ENCODE data around the gene TRPC6. TPM values are rescaled to one million over a fixed set of nuclear protein-coding genes. Genes with fewer than 3 reads are reported as not detected.

The TRPC6 gene
- total RNA-seq, 3 donors from 2014 or later: 4.3 to 10.7 (median 6.2) TPM

DNA sequence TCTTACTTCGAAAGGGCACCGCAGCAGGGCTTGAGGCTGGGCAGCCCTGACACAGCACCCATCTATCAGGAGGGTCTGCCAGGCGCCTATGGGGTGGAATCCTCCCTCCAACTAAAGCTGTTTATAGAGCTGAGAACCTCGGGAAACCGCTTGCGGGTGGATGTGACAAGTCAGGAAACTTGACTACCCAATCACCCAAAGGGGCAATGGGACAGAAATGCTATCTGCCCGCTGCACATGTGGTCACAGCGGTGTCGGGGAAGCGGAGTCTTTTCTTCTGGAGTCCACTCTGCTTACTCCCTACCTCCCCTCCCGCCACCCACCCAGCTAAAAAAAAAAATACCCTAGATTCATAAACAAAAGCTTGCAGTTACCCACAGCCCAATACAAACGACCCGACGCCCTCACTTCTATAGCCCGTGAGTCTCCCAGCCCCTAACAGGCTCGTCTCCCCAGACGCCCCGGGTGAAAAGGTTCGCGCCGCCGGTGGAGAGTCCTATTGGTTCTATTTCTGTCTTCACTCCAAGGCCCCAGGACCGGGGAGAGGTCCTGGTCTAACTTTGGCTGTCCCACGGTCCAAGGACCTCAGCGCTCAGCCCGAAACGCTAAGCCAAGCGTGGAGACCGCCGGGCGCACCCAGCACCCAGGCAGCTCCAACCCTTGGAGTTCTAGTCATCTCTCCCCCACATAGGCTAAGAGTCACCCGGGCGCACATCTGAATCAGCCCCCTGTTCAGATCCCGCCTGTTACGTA is 1.4 kb downstream of the TRPC6 start:
- H3K27me3 ChIP-seq: peaks cover 0 to 13% of the 10 kb centered on the region in 2 donors
- intact Hi-C loops (cut with DNase I; ENCODE audit: low total_unique reads): no loop called here
- H3K4me3 ChIP-seq: peak overlapping the region; percentile 50 to 85 (median 69)
- no peaks in the 10 kb centered on the region for H3K9me3 ChIP-seq
- no peaks in the 10 kb centered on the region for H3K4me1 ChIP-seq
- no peaks in the 10 kb centered on the region for H3K36me3 ChIP-seq
- DNase-seq (ENCODE audit: low spot score in 2 of 2): no peak
- H3K27ac ChIP-seq: peak overlapping the region; percentile 81 to 90
- TF ChIP-seq, protein P1, sequence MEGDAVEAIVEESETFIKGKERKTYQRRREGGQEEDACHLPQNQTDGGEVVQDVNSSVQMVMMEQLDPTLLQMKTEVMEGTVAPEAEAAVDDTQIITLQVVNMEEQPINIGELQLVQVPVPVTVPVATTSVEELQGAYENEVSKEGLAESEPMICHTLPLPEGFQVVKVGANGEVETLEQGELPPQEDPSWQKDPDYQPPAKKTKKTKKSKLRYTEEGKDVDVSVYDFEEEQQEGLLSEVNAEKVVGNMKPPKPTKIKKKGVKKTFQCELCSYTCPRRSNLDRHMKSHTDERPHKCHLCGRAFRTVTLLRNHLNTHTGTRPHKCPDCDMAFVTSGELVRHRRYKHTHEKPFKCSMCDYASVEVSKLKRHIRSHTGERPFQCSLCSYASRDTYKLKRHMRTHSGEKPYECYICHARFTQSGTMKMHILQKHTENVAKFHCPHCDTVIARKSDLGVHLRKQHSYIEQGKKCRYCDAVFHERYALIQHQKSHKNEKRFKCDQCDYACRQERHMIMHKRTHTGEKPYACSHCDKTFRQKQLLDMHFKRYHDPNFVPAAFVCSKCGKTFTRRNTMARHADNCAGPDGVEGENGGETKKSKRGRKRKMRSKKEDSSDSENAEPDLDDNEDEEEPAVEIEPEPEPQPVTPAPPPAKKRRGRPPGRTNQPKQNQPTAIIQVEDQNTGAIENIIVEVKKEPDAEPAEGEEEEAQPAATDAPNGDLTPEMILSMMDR (IDR thresholded peaks at IDR 0.05): no peak
- no peak for TF ChIP-seq POLR2AphosphoS5 (IDR thresholded peaks at IDR 0.05)
- TF ChIP-seq POLR2A (IDR thresholded peaks at IDR 0.05): no peak

DNA sequence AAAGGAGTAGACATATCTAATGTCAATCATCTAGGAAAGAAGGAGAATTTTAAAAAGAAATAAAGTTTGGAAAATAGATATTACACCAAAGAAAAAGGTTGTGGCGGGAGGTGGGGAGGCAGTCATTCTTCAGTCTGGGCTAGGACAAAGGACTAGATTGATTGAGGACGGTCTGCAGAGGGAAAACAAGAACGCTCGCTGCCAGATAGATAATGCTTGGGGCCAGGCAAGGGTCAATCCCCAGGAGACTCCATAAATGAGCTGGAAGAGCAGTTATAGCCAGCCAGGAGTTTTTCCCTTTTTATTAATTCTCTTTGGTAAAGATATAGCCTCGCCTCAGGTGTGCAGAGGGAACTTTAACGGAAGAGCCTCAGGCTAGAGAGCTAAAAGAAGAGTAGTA is 6.3 kb downstream of the TRPC6 start:
- peaks cover 0 to 9% of the 10 kb centered on the region in 2 donors for H3K27me3 ChIP-seq
- no peaks in the 10 kb centered on the region for H3K4me1 ChIP-seq
- TF ChIP-seq, protein P1 (IDR thresholded peaks at IDR 0.05): no peak
- TF ChIP-seq POLR2AphosphoS5 (IDR thresholded peaks at IDR 0.05): no peak
- TF ChIP-seq POLR2A (IDR thresholded peaks at IDR 0.05): no peak
- no peaks in the 10 kb centered on the region for H3K9me3 ChIP-seq
- DNase-seq (ENCODE audit: low spot score in 2 of 2): no peak
- no peak overlapping the region for H3K4me3 ChIP-seq
- H3K36me3 ChIP-seq: no peaks in the 10 kb centered on the region
- intact Hi-C loops (cut with DNase I; ENCODE audit: low total_unique reads): no loop called here
- no peak overlapping the region for H3K27ac ChIP-seq

DNA sequence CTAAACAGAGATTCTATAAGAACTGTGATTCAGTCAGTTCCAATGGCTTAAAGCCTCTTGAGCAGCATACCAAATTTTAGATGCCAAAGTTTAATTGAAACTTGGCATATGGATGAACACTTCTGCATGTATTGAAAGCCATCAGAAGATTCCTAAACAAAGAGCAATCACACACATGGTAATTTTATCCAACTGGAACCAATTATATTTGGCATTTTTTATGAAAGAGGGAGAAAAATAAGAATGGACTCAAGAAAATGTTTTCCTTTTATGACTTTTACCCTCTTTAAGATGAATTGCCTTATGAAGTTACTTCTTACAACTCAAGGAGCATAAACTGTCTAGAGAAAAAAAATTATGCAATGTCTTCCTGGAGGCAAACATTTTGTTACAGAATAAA is 7.4 kb downstream of the TRPC6 start:
- intact Hi-C loops (cut with DNase I; ENCODE audit: low total_unique reads): no loop called here
- Histone ChIP-seq H3K9me3 (no peaks in the 10 kb centered on the region), H3K4me1 (no peaks in the 10 kb centered on the region), H3K4me3 (no peak overlapping the region), H3K27ac (no peak overlapping the region), H3K36me3 (no peaks in the 10 kb centered on the region), H3K27me3 (peaks cover 0 to under 1% of the 10 kb centered on the region in 2 donors)
- DNase-seq (ENCODE audit: low spot score in 2 of 2): no peak
- TF ChIP-seq, protein P1 (IDR thresholded peaks at IDR 0.05): no peak

DNA sequence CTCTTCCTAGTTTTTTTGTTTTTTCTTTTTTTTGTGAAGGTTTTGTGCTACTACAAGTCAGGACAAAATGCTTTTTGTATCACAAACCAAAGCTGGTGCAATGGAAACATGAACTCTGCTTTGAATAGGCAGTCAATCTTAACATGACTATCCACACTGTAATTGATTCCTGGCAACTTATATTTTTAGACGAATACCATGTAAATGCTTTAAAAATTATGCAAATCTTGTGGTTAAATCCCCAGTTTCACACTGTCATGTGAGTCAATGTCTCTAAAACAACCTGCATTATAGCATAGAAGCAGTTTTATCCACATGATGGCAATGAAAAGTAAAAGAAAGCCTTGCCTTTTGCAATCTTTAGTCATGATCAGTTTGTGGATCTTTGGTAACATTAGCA is 8.9 kb downstream of the TRPC6 start:
- no peaks in the 10 kb centered on the region for H3K36me3 ChIP-seq
- DNase-seq (ENCODE audit: low spot score in 2 of 2): no peak
- no peak overlapping the region for H3K4me3 ChIP-seq
- H3K27me3 ChIP-seq: no peaks in the 10 kb centered on the region
- H3K9me3 ChIP-seq: no peaks in the 10 kb centered on the region
- intact Hi-C loops (cut with DNase I; ENCODE audit: low total_unique reads): loop anchor here (5.0 kb wide), 1 partner anchor 108 kb away; no protein-coding TSS in a partner anchor
- H3K4me1 ChIP-seq: no peaks in the 10 kb centered on the region
- H3K27ac ChIP-seq: no peak overlapping the region
- no peak for TF ChIP-seq POLR2AphosphoS5 (IDR thresholded peaks at IDR 0.05)
- TF ChIP-seq, protein P1 (IDR thresholded peaks at IDR 0.05): no peak
- TF ChIP-seq POLR2A (IDR thresholded peaks at IDR 0.05): no peak

DNA sequence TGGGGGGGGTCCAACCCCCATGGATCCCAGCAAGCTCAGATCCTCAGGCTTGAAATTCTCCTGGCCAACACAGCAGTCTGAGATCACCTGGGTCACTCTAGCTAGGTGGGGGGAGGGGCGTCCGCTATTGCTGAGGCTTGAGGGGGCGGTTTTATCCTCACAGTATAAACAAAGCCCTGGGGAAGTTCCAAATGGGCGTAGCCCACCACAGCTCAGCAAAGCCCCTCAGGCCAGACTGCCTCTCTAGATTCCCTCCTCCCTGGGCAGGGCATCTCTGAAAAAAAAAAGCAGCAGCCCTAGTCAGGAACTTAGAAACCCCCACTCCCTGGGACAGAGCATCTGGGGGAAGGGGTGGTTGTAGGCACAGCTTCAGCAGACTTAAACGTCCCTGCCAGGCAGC is 16.7 kb downstream of the TRPC6 start:
- Histone ChIP-seq H3K9me3 (peaks cover 0 to 4% of the 10 kb centered on the region in 2 donors), H3K27ac (no peak overlapping the region), H3K36me3 (no peaks in the 10 kb centered on the region), H3K27me3 (no peaks in the 10 kb centered on the region), H3K4me3 (no peak overlapping the region), H3K4me1 (no peaks in the 10 kb centered on the region)
- TF ChIP-seq, protein P1 (IDR thresholded peaks at IDR 0.05): no peak
- TF ChIP-seq POLR2A (IDR thresholded peaks at IDR 0.05) (no peak), POLR2AphosphoS5 (IDR thresholded peaks at IDR 0.05) (no peak)
- no peak for DNase-seq (ENCODE audit: low spot score in 2 of 2)
- intact Hi-C loops (cut with DNase I; ENCODE audit: low total_unique reads): no loop called here
